IMR-90 (cell line): ENCODE data around the gene POTEC. TPM values are rescaled to one million over a fixed set of nuclear protein-coding genes. Genes with fewer than 3 reads are reported as not detected.

Experiments
- ATAC-seq: fragments of 200-7000 bp; cut with Tn5 transposase; 2 replicates; pipeline ENCODE4 v1.9.1; 2020; ENCODE audit warnings: low read depth, mild to moderate bottlenecking, moderate library complexity
- BruUV-seq: library from RNA; stranded (reverse); fragments of 400-500 nt; replicated peaks from 2 replicates; lab custom pipeline; 2021; lab: Mats Ljungman, UMichigan
- CTCF ChIA-PET: fragments of 300-600 bp; formaldehyde crosslinking; extraction: SDS; loops from one replicate; lab custom pipeline; 2021; ENCODE audit warnings: antibody characterized with exemption; lab: Yijun Ruan, JAX
- POLR2A ChIA-PET: fragments of 300-600 bp; sonication (Branson Sonifier 250); formaldehyde crosslinking; loops from one replicate; lab custom pipeline; 2022; ENCODE audit warnings: antibody characterized with exemption; ENCODE audit not compliant: unreplicated experiment; lab: Charles Lee
- DNase-seq: peaks from one replicate; pipeline ENCODE4 v3.0.0; 2013
- H2AFZ ChIP-seq: replicated peaks from 2 replicates; pipeline ENCODE3; 2013; ENCODE audit warnings: low read length, mild to moderate bottlenecking; ENCODE audit not compliant: poor library complexity
- H2AK5ac ChIP-seq: 2 replicates; pipeline ENCODE4 v1.6.1; 2013; ENCODE audit warnings: low read depth, low read length, inconsistent platforms
- H2AK9ac ChIP-seq: replicated peaks from 2 replicates; pipeline ENCODE3; 2013; ENCODE audit warnings: mild to moderate bottlenecking, low read depth, low read length, moderate library complexity; ENCODE audit not compliant: poor library complexity
- H2BK120ac ChIP-seq: 2 replicates; pipeline ENCODE4 v1.6.1; 2013; ENCODE audit warnings: low read depth, low read length, inconsistent platforms
- H2BK15ac ChIP-seq: 3 replicates; pipeline ENCODE4 v1.6.1; 2013; ENCODE audit warnings: low read depth, low read length, inconsistent platforms
- H2BK20ac ChIP-seq: 2 replicates; pipeline ENCODE4 v1.6.1; 2013; ENCODE audit warnings: low read depth, mild to moderate bottlenecking, inconsistent platforms, low read length, moderate library complexity
- H2BK5ac ChIP-seq: 2 replicates; pipeline ENCODE4 v1.6.1; 2013; ENCODE audit warnings: mild to moderate bottlenecking, low read depth, low read length, inconsistent platforms; ENCODE audit not compliant: poor library complexity, severe bottlenecking
- H3K14ac ChIP-seq: replicated peaks from 2 replicates; pipeline ENCODE4 v1.6.1; 2013; ENCODE audit warnings: low read depth, low read length, inconsistent platforms
- H3K18ac ChIP-seq: 2 replicates; pipeline ENCODE4 v1.6.1; 2013; ENCODE audit warnings: low read depth, low read length, control low read depth
- H3K23ac ChIP-seq: 2 replicates; pipeline ENCODE4 v1.6.1; 2013; ENCODE audit warnings: low read depth, low read length, inconsistent platforms
- H3K27ac ChIP-seq: 2 replicates; pipeline ENCODE4 v1.5.1; 2013; ENCODE audit warnings: mild to moderate bottlenecking, control low read depth, low read length; ENCODE audit not compliant: insufficient read depth
- H3K27me3 ChIP-seq: 2 replicates; pipeline ENCODE4 v1.6.1; 2013; ENCODE audit warnings: low read length; ENCODE audit not compliant: control insufficient read depth, insufficient read depth
- H3K36me3 ChIP-seq: 2 replicates; pipeline ENCODE4 v1.6.1; 2013; ENCODE audit warnings: low read length, mixed read lengths; ENCODE audit not compliant: control insufficient read depth, insufficient read depth
- H3K4ac ChIP-seq: 2 replicates; pipeline ENCODE4 v1.6.1; 2013; ENCODE audit warnings: low read depth, low read length, inconsistent platforms
- H3K4me1 ChIP-seq: 2 replicates; pipeline ENCODE4 v1.6.1; 2013; ENCODE audit warnings: low read length, mixed read lengths; ENCODE audit not compliant: control insufficient read depth, insufficient read depth
- H3K4me2 ChIP-seq: 2 replicates; pipeline ENCODE4 v1.6.1; 2013; ENCODE audit warnings: low read depth, mild to moderate bottlenecking, control low read depth, low read length, moderate library complexity
- H3K4me3 ChIP-seq: 2 replicates; pipeline ENCODE4 v1.5.1; 2013; ENCODE audit warnings: low read depth, mild to moderate bottlenecking, control low read depth, low read length, moderate library complexity; ENCODE audit not compliant: insufficient read depth
- H3K56ac ChIP-seq: 2 replicates; pipeline ENCODE4 v1.6.1; 2013; ENCODE audit warnings: low read length, inconsistent platforms; ENCODE audit not compliant: insufficient read depth; ENCODE audit errors: extremely low read depth
- H3K79me1 ChIP-seq, 2 experiments: 2 replicates each; pipeline ENCODE4 v1.6.1; 2013; ENCODE audit warnings: low read length in 2 of 2, inconsistent platforms in 1 of 2, low read depth in 1 of 2
- H3K9ac ChIP-seq: 2 replicates; pipeline ENCODE4 v1.6.1; 2013; ENCODE audit warnings: low read depth, low read length, control low read depth
- H3K9me1 ChIP-seq: 2 replicates; pipeline ENCODE4 v1.6.1; 2013; ENCODE audit warnings: low read length, inconsistent platforms; ENCODE audit not compliant: insufficient read depth
- H3K9me3 ChIP-seq: 2 replicates; pipeline ENCODE4 v1.6.1; 2013; ENCODE audit warnings: low read length; ENCODE audit not compliant: control insufficient read depth, insufficient read depth
- H4K20me1 ChIP-seq: 2 replicates; pipeline ENCODE4 v1.6.1; 2013; ENCODE audit warnings: low read length, inconsistent platforms; ENCODE audit not compliant: insufficient read depth
- H4K5ac ChIP-seq: 2 replicates; pipeline ENCODE4 v1.6.1; 2013; ENCODE audit warnings: mild to moderate bottlenecking, low read depth, low read length, control low read depth
- H4K8ac ChIP-seq, 2 experiments: 2 replicates each; pipeline ENCODE4 v1.6.1; 2013; ENCODE audit warnings: low read depth in 2 of 2, low read length in 2 of 2, control low read depth in 1 of 2, inconsistent platforms in 1 of 2
- H4K91ac ChIP-seq: 2 replicates; pipeline ENCODE4 v1.6.1; 2013; ENCODE audit warnings: low read depth, low read length, inconsistent platforms; ENCODE audit not compliant: insufficient read depth
- BHLHE40 ChIP-seq: fragments of 150-350 bp; IDR thresholded peaks from 2 replicates; pipeline ENCODE4 v1.6.1; 2016; ENCODE audit warnings: mild to moderate bottlenecking, low read depth, low read length
- CEBPB ChIP-seq: IDR thresholded peaks from 2 replicates; pipeline ENCODE4 v1.6.1; 2012; ENCODE audit warnings: low read depth, low read length, improper control_type of control experiment
- CHD1 ChIP-seq: IDR thresholded peaks from 2 replicates; pipeline ENCODE4 v1.6.1; 2012; ENCODE audit warnings: low read depth, low read length, improper control_type of control experiment
- ELK1 ChIP-seq: fragments of 150-350 bp; IDR thresholded peaks from 2 replicates; pipeline ENCODE4 v1.6.1; 2016; ENCODE audit warnings: low read depth, mild to moderate bottlenecking, low read length, moderate library complexity, borderline replicate concordance
- FOS ChIP-seq: fragments of 150-350 bp; IDR thresholded peaks from 2 replicates; pipeline ENCODE4 v1.6.1; 2016; ENCODE audit warnings: low read depth, low read length
- MAFK ChIP-seq: IDR thresholded peaks from 2 replicates; pipeline ENCODE4 v1.6.1; 2012; ENCODE audit warnings: low read depth, low read length, improper control_type of control experiment
- MAZ ChIP-seq: IDR thresholded peaks from 2 replicates; pipeline ENCODE4 v1.6.1; 2012; ENCODE audit warnings: low read depth, mild to moderate bottlenecking, low read length, improper control_type of control experiment, moderate library complexity, borderline replicate concordance
- MXI1 ChIP-seq: IDR thresholded peaks from 2 replicates; pipeline ENCODE4 v1.6.1; 2012; ENCODE audit warnings: low read depth, mild to moderate bottlenecking, low read length, moderate library complexity, borderline replicate concordance
- NFE2L2 ChIP-seq: fragments of 150-350 bp; IDR thresholded peaks from 2 replicates; pipeline ENCODE4 v1.6.1; 2016; ENCODE audit warnings: low read depth, mild to moderate bottlenecking, low read length
- POLR2A ChIP-seq: IDR thresholded peaks from 2 replicates; pipeline ENCODE4 v1.6.1; 2012; ENCODE audit warnings: mild to moderate bottlenecking, low read depth, low read length
- RAD21 ChIP-seq: IDR thresholded peaks from 2 replicates; pipeline ENCODE4 v1.6.1; 2012; ENCODE audit warnings: low read length, improper control_type of control experiment
- RCOR1 ChIP-seq: IDR thresholded peaks from 2 replicates; pipeline ENCODE4 v1.6.1; 2012; ENCODE audit warnings: mild to moderate bottlenecking, low read length, improper control_type of control experiment; ENCODE audit not compliant: insufficient replicate concordance
- RFX5 ChIP-seq: IDR thresholded peaks from 2 replicates; pipeline ENCODE4 v1.8.0; 2012; ENCODE audit warnings: low read depth, mild to moderate bottlenecking, low read length, moderate library complexity
- SMC3 ChIP-seq: fragments of 150-350 bp; IDR thresholded peaks from 2 replicates; pipeline ENCODE4 v1.6.1; 2016; ENCODE audit warnings: low read depth, mild to moderate bottlenecking, antibody characterized with exemption, low read length, moderate library complexity
- USF2 ChIP-seq: fragments of 150-350 bp; IDR thresholded peaks from 2 replicates; pipeline ENCODE4 v1.6.1; 2017; ENCODE audit warnings: mild to moderate bottlenecking, antibody characterized with exemption, low read length, low read depth
- WGBS, 2 experiments: methylation state at CpG; one replicate each; pipeline versions ENCODE4 v1.1.5 to v1.1.7; 2013; ENCODE audit warnings: missing lambda C conversion rate in 2 of 2; ENCODE audit not compliant: insufficient read length in 1 of 2; ENCODE audit errors: extremely low coverage in 2 of 2; 5-methylcytosine and 5-hydroxymethylcytosine counted together
- dilution Hi-C: fragments of 300-500 bp; cut with HindIII; formaldehyde crosslinking; loops from one replicate; pipeline ENCODE4 v1.14.3; 2018; ENCODE audit warnings: low sequenced_read_pairs; ENCODE audit not compliant: unreplicated experiment
- in situ Hi-C: fragments of 300-500 bp; cut with MboI; formaldehyde crosslinking; loops from 3 replicates; pipeline ENCODE4 v1.14.3; 2019; ENCODE audit warnings: low sequenced_read_pairs, inconsistent platforms, mixed read lengths
- intact Hi-C: fragments of 100-400 bp; cut with micrococcal nuclease; formaldehyde crosslinking; loops from 2 replicates; pipeline ENCODE4 v1.10.0; 2022
- polyA plus RNA-seq, 3 experiments: library from polyadenylated mRNA; depleted of rRNA; stranded (reverse); fragments of >200 nt; gene quantifications; 2 replicates each; pipeline ENCODE4 v1.2.3, GENCODE V29; 2012; ENCODE audit warnings: low replicate concordance in 1 of 3
- total RNA-seq: library from RNA; depleted of rRNA; stranded (reverse); fragments of >200 nt; gene quantifications from 2 replicates; pipeline ENCODE4 v1.2.3, GENCODE V29; 2012
- TF ChIP-seq, protein P1 (sequence below): conservative IDR thresholded peaks from 2 replicates; pipeline ENCODE4 v1.5.1; 2012; ENCODE audit warnings: mild to moderate bottlenecking, low read depth, low read length, improper control_type of control experiment

The POTEC gene
- total and polyA plus RNA-seq, 2 of the 4 experiments (the other 2 are of a cell fraction): not detected

- Histone ChIP-seq H4K8ac (no peak overlapping the region), H3K23ac (no peak overlapping the region), H2BK5ac (no peak overlapping the region), H3K4ac (no peak overlapping the region), H3K27me3 (no peaks in the 10 kb centered on the region), H2AFZ (no peak overlapping the region), H3K36me3 (no peaks in the 10 kb centered on the region), H3K14ac (no peak overlapping the region), H4K91ac (no peak overlapping the region), H3K9me3 (no peaks in the 10 kb centered on the region), H2BK120ac (no peak overlapping the region), H4K5ac (no peak overlapping the region), H3K56ac (no peak overlapping the region), H3K4me2 (no peak overlapping the region), H4K20me1 (no peaks in the 10 kb centered on the region), H2BK20ac (no peak overlapping the region), H3K9me1 (no peaks in the 10 kb centered on the region), H2BK15ac (no peak overlapping the region), H3K18ac (no peak overlapping the region), H3K4me1 (no peaks in the 10 kb centered on the region), H3K79me1 (no peaks in the 10 kb centered on the region), H3K9ac (no peak overlapping the region), H3K4me3 (no peak overlapping the region), H2AK9ac (no peak overlapping the region), H2AK5ac (no peak overlapping the region), H3K27ac (no peak overlapping the region)
- CTCF ChIA-PET: no interaction called here
- intact Hi-C loops: no loop called here
- no TSS peak for BruUV-seq
- dilution Hi-C loops: no loop called here
- no peak for DNase-seq
- POLR2A ChIA-PET: no interaction called here
- WGBS, 2 experiments: 0% methylated on average over 1 of the region's 3 CpGs; no CpG with 5 or more reads in 1 of the 2 experiments
- no peak for TF ChIP-seq RCOR1
- no peak for TF ChIP-seq MAZ
- no peak for TF ChIP-seq USF2
- TF ChIP-seq NFE2L2: no peak
- TF ChIP-seq FOS: no peak
- no peak for TF ChIP-seq SMC3
- no peak for TF ChIP-seq CHD1
- TF ChIP-seq RFX5: no peak
- no peak for TF ChIP-seq POLR2A
- no peak for TF ChIP-seq BHLHE40
- no peak for TF ChIP-seq MXI1
- TF ChIP-seq, protein P1, sequence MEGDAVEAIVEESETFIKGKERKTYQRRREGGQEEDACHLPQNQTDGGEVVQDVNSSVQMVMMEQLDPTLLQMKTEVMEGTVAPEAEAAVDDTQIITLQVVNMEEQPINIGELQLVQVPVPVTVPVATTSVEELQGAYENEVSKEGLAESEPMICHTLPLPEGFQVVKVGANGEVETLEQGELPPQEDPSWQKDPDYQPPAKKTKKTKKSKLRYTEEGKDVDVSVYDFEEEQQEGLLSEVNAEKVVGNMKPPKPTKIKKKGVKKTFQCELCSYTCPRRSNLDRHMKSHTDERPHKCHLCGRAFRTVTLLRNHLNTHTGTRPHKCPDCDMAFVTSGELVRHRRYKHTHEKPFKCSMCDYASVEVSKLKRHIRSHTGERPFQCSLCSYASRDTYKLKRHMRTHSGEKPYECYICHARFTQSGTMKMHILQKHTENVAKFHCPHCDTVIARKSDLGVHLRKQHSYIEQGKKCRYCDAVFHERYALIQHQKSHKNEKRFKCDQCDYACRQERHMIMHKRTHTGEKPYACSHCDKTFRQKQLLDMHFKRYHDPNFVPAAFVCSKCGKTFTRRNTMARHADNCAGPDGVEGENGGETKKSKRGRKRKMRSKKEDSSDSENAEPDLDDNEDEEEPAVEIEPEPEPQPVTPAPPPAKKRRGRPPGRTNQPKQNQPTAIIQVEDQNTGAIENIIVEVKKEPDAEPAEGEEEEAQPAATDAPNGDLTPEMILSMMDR: no peak
- no peak for TF ChIP-seq CEBPB
- no peak for TF ChIP-seq ELK1
- TF ChIP-seq RAD21: no peak
- no peak for TF ChIP-seq MAFK
- no peak for ATAC-seq
- in situ Hi-C loops: no loop called here
These were observed 34.6 kb upstream of the POTEC start for GRCh38 chr18:14577971-14578370.
